ENCODE data around the gene MINDY1. TPM values are rescaled to one million over a fixed set of nuclear protein-coding genes. Genes with fewer than 3 reads are reported as not detected.

MINDY1 gene
- total RNA-seq, 1 donor from 2014 or later = 40.6 TPM

GRCh38 chr1:151012684-151013471, 6.2 kb upstream of the MINDY1 start:
- intact Hi-C loops (cut with micrococcal nuclease) = no loop called here
- peak; percentile 50 for DNase-seq
- ATAC-seq = peak; percentile 55

- no peak for DNase-seq
- intact Hi-C loops (cut with micrococcal nuclease) = no loop called here
- ATAC-seq = no peak
Measured at GRCh38 chr1:151011154-151011850, 4.6 kb upstream of the MINDY1 start.

GRCh38 chr1:151010346-151010726, 3.6 kb upstream of the MINDY1 start:
- no peak for ATAC-seq
- intact Hi-C loops (cut with micrococcal nuclease) = no loop called here
- DNase-seq = no peak

GRCh38 chr1:151009674-151010345, 3.1 kb upstream of the MINDY1 start:
- DNase-seq (no peak), ATAC-seq (no peak)
- intact Hi-C loops (cut with micrococcal nuclease) = no loop called here

GRCh38 chr1:151009206-151009587, 2.5 kb upstream of the MINDY1 start:
- intact Hi-C loops (cut with micrococcal nuclease) = no loop called here
- ATAC-seq (no peak), DNase-seq (no peak)

GRCh38 chr1:151008244-151009205, 1.8 kb upstream of the MINDY1 start, which contains the start of gene PRUNE1:
Gene PRUNE1 (plus strand): TSS chr1:151008449. CDS start chr1:151008633, 184 bp downstream.
- peak; percentile 88 for ATAC-seq
- peak; percentile 98 for DNase-seq
- intact Hi-C loops (cut with micrococcal nuclease) = no loop called here

- intact Hi-C loops (cut with micrococcal nuclease) = no loop called here
- ATAC-seq (no peak), DNase-seq (no peak)
Measured at GRCh38 chr1:151007853-151008243, 1.1 kb upstream of the MINDY1 start.

- intact Hi-C loops (cut with micrococcal nuclease) = no loop called here
- DNase-seq (no peak), ATAC-seq (no peak)
Measured at GRCh38 chr1:151005729-151006319, 878 bp downstream of the MINDY1 start.

- no peak for DNase-seq
- ATAC-seq = no peak
- intact Hi-C loops (cut with micrococcal nuclease) = no loop called here
Measured at GRCh38 chr1:151003180-151003579, 3.5 kb downstream of the MINDY1 start.

- intact Hi-C loops (cut with micrococcal nuclease) = no loop called here
- ATAC-seq (no peak), DNase-seq (no peak)
Measured at GRCh38 chr1:151002611-151003010, 4.1 kb downstream of the MINDY1 start.

- ATAC-seq (no peak), DNase-seq (no peak)
- intact Hi-C loops (cut with micrococcal nuclease) = no loop called here
Measured at GRCh38 chr1:151002051-151002450, 4.7 kb downstream of the MINDY1 start.

- no peak for DNase-seq
- no peak for ATAC-seq
- intact Hi-C loops (cut with micrococcal nuclease) = no loop called here
Measured at GRCh38 chr1:151001602-151002001, 5.1 kb downstream of the MINDY1 start.

GRCh38 chr1:151000408-151000807, 6.3 kb downstream of the MINDY1 start:
- ATAC-seq = no peak
- intact Hi-C loops (cut with micrococcal nuclease) = no loop called here

GRCh38 chr1:150999926-151000325, 6.8 kb downstream of the MINDY1 start:
- DNase-seq (no peak), ATAC-seq (no peak)
- intact Hi-C loops (cut with micrococcal nuclease) = no loop called here

More at GRCh38 chr1:151000408-151000807, 6.3 kb downstream of the MINDY1 start:
- no peak for DNase-seq

GRCh38 chr1:150999051-150999674, 7.5 kb downstream of the MINDY1 start:
- ATAC-seq (no peak), DNase-seq (no peak)
- intact Hi-C loops (cut with micrococcal nuclease) = no loop called here

- no peak for ATAC-seq
- DNase-seq = no peak
- intact Hi-C loops (cut with micrococcal nuclease) = no loop called here
Measured at GRCh38 chr1:150997949-150998348, 8.8 kb downstream of the MINDY1 start.

- intact Hi-C loops (cut with micrococcal nuclease) = no loop called here
- ATAC-seq = no peak
- no peak for DNase-seq
Measured at GRCh38 chr1:150997126-150997872, 9.4 kb downstream of the MINDY1 start.

GRCh38 chr1:150995896-150996295, 10.8 kb downstream of the MINDY1 start:
- no peak for DNase-seq
- intact Hi-C loops (cut with micrococcal nuclease) = no loop called here
- peak; percentile 58 for ATAC-seq
